ENCODE measurements around the gene SLIT1.

The SLIT1 gene

GRCh38 chr10:97204826-97205679, 19.3 kb upstream of the SLIT1 start:
- no peak for DNase-seq (ENCODE audit: low read depth, low spot score)
- H3K27ac ChIP-seq, result no peak overlapping the region

GRCh38 chr10:97203220-97203619, 17.5 kb upstream of the SLIT1 start:
- no peak overlapping the region for H3K27ac ChIP-seq
- no peak for DNase-seq (ENCODE audit: low read depth, low spot score)

- DNase-seq (ENCODE audit: low read depth, low spot score), result no peak
- no peak overlapping the region for H3K27ac ChIP-seq
Measured at GRCh38 chr10:97200616-97201015, 14.9 kb upstream of the SLIT1 start.

GRCh38 chr10:97199152-97199551, 13.4 kb upstream of the SLIT1 start:
- no peak for DNase-seq (ENCODE audit: low read depth, low spot score)
- no peak overlapping the region for H3K27ac ChIP-seq

- H3K27ac ChIP-seq, result no peak overlapping the region
- DNase-seq (ENCODE audit: low read depth, low spot score), result no peak
Measured at GRCh38 chr10:97197030-97197500, 11.3 kb upstream of the SLIT1 start.

GRCh38 chr10:97196223-97197029, 10.7 kb upstream of the SLIT1 start:
- no peak for DNase-seq (ENCODE audit: low read depth, low spot score)
- H3K27ac ChIP-seq, result no peak overlapping the region

GRCh38 chr10:97195706-97196222, 10.0 kb upstream of the SLIT1 start:
- no peak overlapping the region for H3K27ac ChIP-seq
- DNase-seq (ENCODE audit: low read depth, low spot score), result no peak

GRCh38 chr10:97192952-97193435, 7.2 kb upstream of the SLIT1 start:
- no peak for DNase-seq (ENCODE audit: low read depth, low spot score)
- no peak overlapping the region for H3K27ac ChIP-seq

- H3K27ac ChIP-seq, result no peak overlapping the region
- DNase-seq (ENCODE audit: low read depth, low spot score), result no peak
Measured at GRCh38 chr10:97190450-97190849, 4.7 kb upstream of the SLIT1 start.

GRCh38 chr10:97188261-97188711, 2.5 kb upstream of the SLIT1 start:
- no peak for DNase-seq (ENCODE audit: low read depth, low spot score)
- no peak overlapping the region for H3K27ac ChIP-seq

- DNase-seq (ENCODE audit: low read depth, low spot score), result no peak
- no peak overlapping the region for H3K27ac ChIP-seq
Measured at GRCh38 chr10:97186911-97187310, 1.2 kb upstream of the SLIT1 start.

- DNase-seq (ENCODE audit: low read depth, low spot score), result no peak
- no peak overlapping the region for H3K27ac ChIP-seq
Measured at GRCh38 chr10:97184971-97185325, 811 bp downstream of the SLIT1 start.

- no peak for DNase-seq (ENCODE audit: low read depth, low spot score)
- H3K27ac ChIP-seq, result no peak overlapping the region
Measured at GRCh38 chr10:97183314-97183713, 2.4 kb downstream of the SLIT1 start.

GRCh38 chr10:97182288-97182990, 3.3 kb downstream of the SLIT1 start:
- H3K27ac ChIP-seq, result no peak overlapping the region
- no peak for DNase-seq (ENCODE audit: low read depth, low spot score)

- H3K27ac ChIP-seq, result no peak overlapping the region
- DNase-seq (ENCODE audit: low read depth, low spot score), result no peak
Measured at GRCh38 chr10:97180986-97181385, 4.8 kb downstream of the SLIT1 start.

- H3K27ac ChIP-seq, result no peak overlapping the region
- DNase-seq (ENCODE audit: low read depth, low spot score), result no peak
Measured at GRCh38 chr10:97180363-97180755, 5.4 kb downstream of the SLIT1 start.

GRCh38 chr10:97179731-97180362, 5.9 kb downstream of the SLIT1 start:
- no peak for DNase-seq (ENCODE audit: low read depth, low spot score)
- no peak overlapping the region for H3K27ac ChIP-seq

GRCh38 chr10:97179311-97179710, 6.4 kb downstream of the SLIT1 start:
- DNase-seq (ENCODE audit: low read depth, low spot score), result no peak
- no peak overlapping the region for H3K27ac ChIP-seq

- no peak for DNase-seq (ENCODE audit: low read depth, low spot score)
- no peak overlapping the region for H3K27ac ChIP-seq
Measured at GRCh38 chr10:97178074-97178473, 7.7 kb downstream of the SLIT1 start.

- DNase-seq (ENCODE audit: low read depth, low spot score), result no peak
- H3K27ac ChIP-seq, result no peak overlapping the region
Measured at GRCh38 chr10:97176226-97176625, 9.5 kb downstream of the SLIT1 start.
